ENCODE results near the gene RHBDL1. TPM values are rescaled to one million over a fixed set of nuclear protein-coding genes. Genes with fewer than 3 reads are reported as not detected.
A peak's percentile ranks its signal among the peaks of the same experiment; 100 is the strongest.

RHBDL1 gene
- total RNA-seq, 1 donor from 2014 or later = 2.3 TPM

DNA sequence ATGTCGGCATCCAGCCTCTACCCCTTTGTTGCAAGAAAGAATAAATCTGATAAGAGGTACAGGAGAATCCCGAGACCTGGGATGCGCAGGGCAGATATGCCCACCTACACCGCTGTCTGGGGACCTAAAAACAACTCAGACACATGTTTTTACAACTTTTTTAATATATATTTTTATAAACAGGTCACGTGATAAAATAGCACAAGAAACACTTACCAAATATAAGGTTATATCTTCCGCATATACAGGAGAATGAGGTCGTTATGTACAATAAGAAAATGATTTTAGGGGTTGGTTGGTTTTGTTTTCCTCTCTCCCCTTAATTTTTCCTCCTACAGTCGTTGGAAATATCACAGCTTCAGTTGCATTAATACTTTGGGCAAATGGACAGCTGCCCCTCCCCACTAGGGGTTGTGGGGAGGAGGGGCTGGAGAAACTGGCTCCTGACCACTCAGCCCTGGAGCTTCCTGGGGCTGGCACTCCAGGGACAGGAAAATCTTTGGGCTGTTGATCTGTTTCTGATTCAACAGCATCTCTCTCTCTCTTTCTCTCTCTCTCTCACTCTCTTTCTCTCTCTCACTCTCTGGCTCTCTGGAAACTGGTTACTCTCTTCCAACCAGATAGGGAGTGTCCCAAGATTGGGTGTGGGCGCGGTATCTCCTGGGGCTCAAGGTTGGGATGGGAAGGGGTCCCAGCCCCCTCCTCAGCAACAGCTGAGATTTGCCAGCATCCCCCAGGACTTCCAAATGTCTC lies 17.1 kb downstream of the RHBDL1 start:
- TF ChIP-seq, protein P1, sequence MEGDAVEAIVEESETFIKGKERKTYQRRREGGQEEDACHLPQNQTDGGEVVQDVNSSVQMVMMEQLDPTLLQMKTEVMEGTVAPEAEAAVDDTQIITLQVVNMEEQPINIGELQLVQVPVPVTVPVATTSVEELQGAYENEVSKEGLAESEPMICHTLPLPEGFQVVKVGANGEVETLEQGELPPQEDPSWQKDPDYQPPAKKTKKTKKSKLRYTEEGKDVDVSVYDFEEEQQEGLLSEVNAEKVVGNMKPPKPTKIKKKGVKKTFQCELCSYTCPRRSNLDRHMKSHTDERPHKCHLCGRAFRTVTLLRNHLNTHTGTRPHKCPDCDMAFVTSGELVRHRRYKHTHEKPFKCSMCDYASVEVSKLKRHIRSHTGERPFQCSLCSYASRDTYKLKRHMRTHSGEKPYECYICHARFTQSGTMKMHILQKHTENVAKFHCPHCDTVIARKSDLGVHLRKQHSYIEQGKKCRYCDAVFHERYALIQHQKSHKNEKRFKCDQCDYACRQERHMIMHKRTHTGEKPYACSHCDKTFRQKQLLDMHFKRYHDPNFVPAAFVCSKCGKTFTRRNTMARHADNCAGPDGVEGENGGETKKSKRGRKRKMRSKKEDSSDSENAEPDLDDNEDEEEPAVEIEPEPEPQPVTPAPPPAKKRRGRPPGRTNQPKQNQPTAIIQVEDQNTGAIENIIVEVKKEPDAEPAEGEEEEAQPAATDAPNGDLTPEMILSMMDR (IDR thresholded peaks at IDR 0.05; ENCODE audit: borderline replicate concordance) = no peak
- peaks cover 49% of the 10 kb centered on the region for H3K4me1 ChIP-seq
- no peak overlapping the region for H3K27ac ChIP-seq (replicated peaks)
- no peak overlapping the region for H3K4me3 ChIP-seq
- DNase-seq = no peak
- intact Hi-C loops (cut with micrococcal nuclease) = no loop called here
- H3K9me3 ChIP-seq (replicated peaks) = no peaks in the 10 kb centered on the region
- H3K27me3 ChIP-seq (ENCODE audit: low read depth) = peaks cover 65% of the 10 kb centered on the region
- H3K36me3 ChIP-seq = peaks cover 3% of the 10 kb centered on the region

DNA sequence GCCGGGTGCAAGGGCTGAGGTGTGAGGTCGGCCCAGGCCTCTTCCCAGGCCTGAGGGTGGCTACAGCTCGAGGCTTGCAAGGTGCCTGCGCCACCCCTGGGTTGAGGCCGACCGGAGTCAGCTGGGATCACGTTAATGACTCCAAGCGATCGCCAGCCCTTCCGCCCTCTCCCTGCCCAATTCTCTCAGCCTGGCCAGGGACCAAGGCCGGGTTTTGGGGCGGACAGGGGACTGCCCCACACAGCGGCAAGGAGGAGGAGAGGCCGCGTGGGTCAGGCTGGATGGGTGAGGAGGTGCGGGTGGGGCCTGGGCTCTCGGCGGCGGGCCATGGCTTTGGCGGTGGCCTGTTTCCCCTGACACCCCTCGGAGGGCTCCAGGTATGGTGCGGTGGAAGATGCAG lies 17.9 kb downstream of the RHBDL1 start:
- intact Hi-C loops (cut with micrococcal nuclease) = no loop called here
- Histone ChIP-seq H3K27ac (replicated peaks) (no peak overlapping the region), H3K36me3 (no peaks in the 10 kb centered on the region), H3K9me3 (replicated peaks) (no peaks in the 10 kb centered on the region), H3K27me3 (ENCODE audit: low read depth) (peaks cover 74% of the 10 kb centered on the region), H3K4me3 (no peak overlapping the region), H3K4me1 (peaks cover 48% of the 10 kb centered on the region)
- TF ChIP-seq, protein P1 (IDR thresholded peaks at IDR 0.05; ENCODE audit: borderline replicate concordance) = no peak
- no peak for DNase-seq

DNA sequence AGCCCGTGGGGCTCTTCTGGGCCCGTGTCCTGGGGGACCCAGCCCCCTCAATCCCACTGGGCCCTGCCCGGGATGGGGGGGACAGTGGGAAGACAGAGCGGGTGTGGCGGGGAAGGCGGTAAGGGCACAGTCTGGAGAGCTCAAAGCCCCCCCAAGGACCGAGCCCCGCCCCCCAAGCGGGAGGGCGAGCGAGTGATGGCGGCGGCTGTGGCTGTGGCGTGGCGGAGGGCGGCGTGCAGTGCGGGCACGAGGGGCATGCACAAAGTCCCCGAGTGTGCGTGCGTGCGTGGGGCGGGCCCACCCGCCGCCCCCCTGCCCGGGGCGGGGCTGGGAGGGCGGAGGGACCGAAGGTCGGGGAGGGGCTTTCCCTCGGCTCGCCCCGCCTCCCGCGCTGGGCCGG lies 18.3 kb downstream of the RHBDL1 start:
- DNase-seq = no peak
- H3K4me3 ChIP-seq = peak overlapping the region; percentile 23
- H3K27ac ChIP-seq (replicated peaks) = no peak overlapping the region
- no peaks in the 10 kb centered on the region for H3K36me3 ChIP-seq
- H3K9me3 ChIP-seq (replicated peaks) = no peaks in the 10 kb centered on the region
- TF ChIP-seq, protein P1 (IDR thresholded peaks at IDR 0.05; ENCODE audit: borderline replicate concordance) = no peak
- intact Hi-C loops (cut with micrococcal nuclease) = no loop called here
- peaks cover 44% of the 10 kb centered on the region for H3K4me1 ChIP-seq
- H3K27me3 ChIP-seq (ENCODE audit: low read depth) = peaks cover 78% of the 10 kb centered on the region

DNA sequence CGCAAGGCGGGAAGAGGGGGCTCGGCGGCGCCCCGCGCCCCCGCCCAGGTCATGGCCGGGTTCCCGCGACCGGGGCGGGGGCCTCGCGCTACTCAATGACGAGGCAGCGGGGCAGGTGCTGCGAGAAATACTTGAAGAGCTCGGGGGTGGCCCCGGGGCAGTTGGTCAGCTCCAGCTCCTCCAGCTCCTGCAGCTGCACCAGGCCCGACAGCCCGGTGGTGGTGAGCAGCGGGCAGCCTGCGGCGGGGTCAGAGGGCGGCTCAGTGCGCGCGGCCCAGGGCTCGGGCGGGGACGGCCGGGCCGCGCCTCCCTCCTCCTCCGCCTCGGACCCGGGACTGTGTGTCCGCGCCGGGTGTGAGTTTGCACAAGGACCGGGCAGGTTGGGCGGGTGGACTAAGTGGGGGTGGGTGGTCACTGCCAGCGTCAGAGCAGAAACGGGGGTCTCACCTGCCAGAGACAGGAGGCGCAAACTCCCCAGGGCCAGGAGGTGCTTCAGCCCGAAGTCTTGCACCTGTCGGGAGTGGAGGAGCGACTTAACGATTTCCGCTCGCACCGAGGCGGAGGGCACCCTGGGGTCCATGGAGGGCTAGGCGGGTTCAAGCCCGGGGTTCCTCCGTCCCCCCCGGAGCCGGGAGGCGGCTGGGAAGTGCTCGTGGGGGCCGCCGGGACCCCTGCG lies 18.9 kb downstream of the RHBDL1 start:
- TF ChIP-seq, protein P1 (IDR thresholded peaks at IDR 0.05; ENCODE audit: borderline replicate concordance) = no peak
- H3K9me3 ChIP-seq (replicated peaks) = no peaks in the 10 kb centered on the region
- no peak overlapping the region for H3K27ac ChIP-seq (replicated peaks)
- H3K27me3 ChIP-seq (ENCODE audit: low read depth) = peaks cover 83% of the 10 kb centered on the region
- no peaks in the 10 kb centered on the region for H3K36me3 ChIP-seq
- peak overlapping the region; percentile 23 for H3K4me3 ChIP-seq
- intact Hi-C loops (cut with micrococcal nuclease) = no loop called here
- DNase-seq = no peak
- peaks cover 39% of the 10 kb centered on the region for H3K4me1 ChIP-seq

DNA sequence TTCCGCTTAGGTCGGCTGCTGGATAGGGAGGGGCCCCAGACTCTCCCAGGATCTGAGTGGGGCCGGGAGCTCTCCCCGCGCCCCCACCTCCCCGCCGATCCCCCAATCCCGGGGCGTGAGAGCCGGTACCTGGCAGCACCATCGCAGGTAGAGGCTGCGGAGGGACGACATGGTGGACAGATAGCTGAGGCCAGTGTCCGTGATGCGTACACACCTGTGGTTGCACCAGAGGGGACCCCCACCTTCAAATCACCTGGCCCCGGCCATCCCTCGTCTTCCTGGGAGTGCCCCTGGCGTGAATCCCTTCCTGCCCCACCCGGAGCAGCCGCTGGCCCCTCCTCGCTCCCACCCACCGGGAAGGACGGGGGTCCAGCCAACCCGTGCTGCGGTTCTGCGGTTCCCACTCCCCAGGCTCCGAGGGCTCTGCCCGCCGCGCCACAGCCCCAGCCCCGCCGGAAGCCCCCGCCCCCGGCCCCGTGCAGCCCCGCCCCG lies 19.4 kb downstream of the RHBDL1 start:
- TF ChIP-seq, protein P1 (IDR thresholded peaks at IDR 0.05; ENCODE audit: borderline replicate concordance) = no peak
- intact Hi-C loops (cut with micrococcal nuclease) = no loop called here
- Histone ChIP-seq H3K9me3 (replicated peaks) (no peaks in the 10 kb centered on the region), H3K36me3 (no peaks in the 10 kb centered on the region), H3K4me3 (peak overlapping the region; percentile 23), H3K4me1 (peaks cover 33% of the 10 kb centered on the region), H3K27me3 (ENCODE audit: low read depth) (peaks cover 89% of the 10 kb centered on the region), H3K27ac (replicated peaks) (no peak overlapping the region)
- DNase-seq = no peak
